Liver (tissue), 9 donors: Measurements from ENCODE around the gene TK1. TPM values are rescaled to one million over a fixed set of nuclear protein-coding genes. Genes with fewer than 3 reads are reported as not detected.

Experiments
- DNase-seq: peaks from one replicate; pipeline ENCODE4 v3.0.0-alpha.2; 2017; ENCODE audit warnings: low spot score
- H3K27ac ChIP-seq, 2 donors: one replicate each; pipeline ENCODE4 v1.7.0; 2013; ENCODE audit warnings: inconsistent platforms in 2 of 2, low read length in 2 of 2, control low read depth in 1 of 2, low read depth in 1 of 2, mild to moderate bottlenecking in 1 of 2
- H3K27me3 ChIP-seq, 4 donors: one replicate each; pipeline versions ENCODE4 v1.6.1 to v1.7.0; 2013; ENCODE audit warnings: low read length in 3 of 4, inconsistent platforms in 1 of 4, mild to moderate bottlenecking in 1 of 4, moderate library complexity in 1 of 4; ENCODE audit not compliant: control insufficient read depth in 4 of 4, insufficient read depth in 4 of 4
- H3K36me3 ChIP-seq, 4 donors: one replicate each; pipeline versions ENCODE4 v1.6.1 to v1.7.0; 2013; ENCODE audit warnings: low read length in 3 of 4, mild to moderate bottlenecking in 3 of 4, low read depth in 1 of 4, moderate library complexity in 1 of 4; ENCODE audit not compliant: control insufficient read depth in 4 of 4, insufficient read depth in 3 of 4
- H3K4me1 ChIP-seq, 4 donors: one replicate each; pipeline versions ENCODE4 v1.6.1 to v1.7.0; 2013; ENCODE audit warnings: low read length in 3 of 4, mild to moderate bottlenecking in 3 of 4, moderate library complexity in 1 of 4; ENCODE audit not compliant: control insufficient read depth in 4 of 4, insufficient read depth in 4 of 4
- H3K4me3 ChIP-seq, 3 donors: one replicate each; pipeline versions ENCODE4 v1.6.1 to v1.7.0; 2013; ENCODE audit warnings: low read length in 3 of 3, control low read depth in 1 of 3, low read depth in 1 of 3, mild to moderate bottlenecking in 1 of 3
- H3K9ac ChIP-seq, 2 donors: one replicate each; pipeline ENCODE4 v1.7.0; 2013; ENCODE audit warnings: low read length in 2 of 2, mild to moderate bottlenecking in 2 of 2, moderate library complexity in 2 of 2, control low read depth in 1 of 2, low read depth in 1 of 2
- H3K9me3 ChIP-seq, 4 donors: one replicate each; pipeline versions ENCODE4 v1.6.1 to v1.7.0; 2013; ENCODE audit warnings: low read length in 3 of 4; ENCODE audit not compliant: control insufficient read depth in 4 of 4
- FOXA1 ChIP-seq: IDR thresholded peaks from 2 replicates; pipeline ENCODE4 v1.6.1; 2016; ENCODE audit warnings: antibody characterized with exemption
- FOXA2 ChIP-seq: IDR thresholded peaks from 2 replicates; pipeline ENCODE4 v1.6.1; 2016; ENCODE audit warnings: antibody characterized with exemption
- GABPA ChIP-seq, 2 donors: IDR thresholded peaks in 1 of 2; conservative IDR thresholded peaks in 1 of 2; 2 replicates each; pipeline ENCODE4 v1.6.1; 2016; ENCODE audit warnings: antibody characterized with exemption in 2 of 2, mild to moderate bottlenecking in 1 of 2, moderate library complexity in 1 of 2
- HNF4A ChIP-seq, 2 donors: conservative IDR thresholded peaks; 2 replicates each; pipeline ENCODE4 v1.6.1; 2016; ENCODE audit warnings: antibody characterized with exemption in 2 of 2, mild to moderate bottlenecking in 2 of 2
- HNF4G ChIP-seq: IDR thresholded peaks from 2 replicates; pipeline ENCODE4 v1.6.1; 2016; ENCODE audit warnings: antibody characterized with exemption
- NR2F2 ChIP-seq: IDR thresholded peaks from 2 replicates; pipeline ENCODE4 v1.6.1; 2016; ENCODE audit warnings: antibody characterized with exemption
- RAD21 ChIP-seq, 2 donors: IDR thresholded peaks; 2 replicates each; pipeline ENCODE4 v1.6.1; 2016; ENCODE audit warnings: antibody characterized with exemption in 2 of 2, mild to moderate bottlenecking in 2 of 2
- RXRA ChIP-seq, 2 donors: IDR thresholded peaks; 2 replicates each; pipeline ENCODE4 v1.6.1; 2017 to 2018; ENCODE audit warnings: antibody characterized with exemption in 2 of 2, mild to moderate bottlenecking in 1 of 2
- SP1 ChIP-seq: IDR thresholded peaks from 2 replicates; pipeline ENCODE4 v1.6.1; 2018; ENCODE audit warnings: antibody characterized with exemption, mild to moderate bottlenecking
- TAF1 ChIP-seq: conservative IDR thresholded peaks from 2 replicates; pipeline ENCODE4 v1.6.1; 2016; ENCODE audit warnings: antibody characterized with exemption, mild to moderate bottlenecking
- WGBS: extraction: QIAGEN DNeasy Blood & Tissue Kit; methylation state at CpG from one replicate; pipeline ENCODE4 v1.1.7; 2013; 5-methylcytosine and 5-hydroxymethylcytosine counted together
- polyA plus RNA-seq, 2 donors: library from polyadenylated mRNA; stranded (reverse) in 1 of 2; unstranded in 1 of 2; fragments of 200-250 nt in 1 of 2; fragments of >200 nt in 1 of 2; fragmentation: Nextera tagmentation in 1 of 2; extraction: Ambion mirVana in 1 of 2; gene quantifications; one replicate each; pipeline versions ENCODE4 v1.2.1 to v1.2.3, GENCODE V29; 2013 to 2015
- total RNA-seq, 2 donors: library from RNA; depleted of rRNA; stranded (reverse); fragments of >200 nt; gene quantifications; one replicate each; pipeline ENCODE4 v1.2.3, GENCODE V29; 2014
- TF ChIP-seq, protein P1 (sequence below): IDR thresholded peaks from 2 replicates; pipeline ENCODE4 v1.6.1; 2016; ENCODE audit warnings: antibody characterized with exemption
- TF ChIP-seq, protein P2 (sequence below): fragments of 150-350 bp; IDR thresholded peaks from 2 replicates; pipeline ENCODE4 v1.5.1; 2017; ENCODE audit warnings: improper control_type of control experiment, low read depth, low read length; ENCODE audit not compliant: missing input control
- TF ChIP-seq, protein P3 (sequence below): IDR thresholded peaks from 2 replicates; pipeline ENCODE4 v1.6.1; 2016; ENCODE audit warnings: antibody characterized with exemption
- donor health status: healthy.
- donor health status: healthy.
- donor health status: healthy.
- donor health status: healthy.
- donor health status: healthy.

TK1 gene
- total and polyA plus RNA-seq, 4 donors: 0.84 to 97.6 (median 10.1) TPM

DNA sequence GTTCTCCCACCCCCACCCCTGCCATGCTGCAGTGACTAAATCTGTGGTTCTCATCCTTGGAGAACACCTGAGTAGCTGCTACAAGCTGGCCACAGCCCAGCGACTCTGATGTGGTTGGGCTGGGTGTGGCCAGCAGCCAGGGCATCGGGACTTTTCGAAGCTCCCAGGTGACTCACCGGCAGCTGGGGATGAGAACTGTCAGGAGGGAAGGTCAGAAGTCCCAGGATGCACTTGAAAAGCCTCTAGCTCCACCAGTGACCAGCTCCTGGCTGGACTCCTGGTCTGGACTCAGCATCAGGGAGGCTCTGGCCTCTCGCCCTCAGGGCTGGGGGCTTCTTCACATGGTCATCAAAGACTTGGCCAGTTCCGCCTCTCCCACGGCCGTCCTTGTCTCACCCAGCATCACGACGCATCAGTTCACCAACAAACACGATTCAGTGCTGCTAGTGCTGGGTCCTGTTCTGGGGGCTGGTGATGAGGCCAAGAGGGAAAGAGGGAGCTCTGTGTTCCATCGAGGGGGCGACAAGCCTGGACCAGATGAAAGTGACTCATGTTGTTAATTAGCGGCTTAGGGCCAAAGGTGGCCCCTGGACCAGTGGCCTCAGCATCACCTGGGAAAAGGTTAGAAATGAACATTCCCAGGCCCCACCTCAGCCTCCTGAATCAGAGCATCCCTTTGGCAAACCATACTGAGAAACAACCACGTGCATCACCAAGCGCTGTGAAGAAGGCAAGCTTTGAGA lies 44.6 kb downstream of the TK1 start:
- H3K4me1 ChIP-seq: peaks cover 6 to 22% (median 15%) of the 10 kb centered on the region in 4 donors

DNA sequence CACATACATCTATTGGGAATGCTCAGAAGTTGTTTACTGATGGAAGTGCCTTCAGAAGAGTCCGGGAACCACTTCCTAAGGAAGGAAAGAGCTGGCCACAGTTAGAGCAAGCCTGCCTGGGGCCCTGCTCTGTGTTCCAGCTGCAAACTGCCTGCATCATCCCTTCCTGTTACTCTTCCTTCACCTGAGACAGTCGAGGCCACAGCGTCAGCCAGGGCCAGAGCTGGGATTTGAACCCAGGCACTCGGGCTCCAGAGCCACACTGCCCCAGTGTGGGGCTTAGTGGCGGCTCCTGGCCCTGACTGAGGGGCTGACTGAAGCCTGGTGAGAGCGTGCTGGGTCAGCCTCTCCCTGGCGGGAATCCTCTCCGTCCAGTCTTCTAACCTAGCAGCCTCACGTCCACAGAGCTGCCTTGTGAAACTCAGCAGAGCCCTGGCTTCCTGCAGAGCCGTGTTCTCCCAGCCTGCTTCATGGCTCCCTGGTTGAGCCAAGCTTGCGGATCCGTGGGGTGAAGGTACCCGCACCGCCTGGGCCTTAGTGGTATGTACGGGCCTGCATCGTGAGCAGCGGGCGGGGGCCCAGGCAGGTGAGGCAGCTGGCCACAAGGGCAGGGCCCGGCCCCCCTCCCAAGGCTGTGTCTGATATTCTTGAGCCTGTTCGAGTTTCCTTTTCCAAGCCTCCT lies 45.3 kb downstream of the TK1 start:
- no peaks in the 10 kb centered on the region for H3K9me3 ChIP-seq
- peak; percentile 33 for DNase-seq
- no peak overlapping the region for H3K4me3 ChIP-seq
- WGBS: 80% methylated on average over 20 of the region's 20 CpGs
- no peaks in the 10 kb centered on the region for H3K27me3 ChIP-seq
- H3K9ac ChIP-seq: no peak overlapping the region
- no peaks in the 10 kb centered on the region for H3K36me3 ChIP-seq
- peaks cover 6 to 22% (median 15%) of the 10 kb centered on the region in 4 donors for H3K4me1 ChIP-seq
- no peak for TF ChIP-seq SP1
- no peak for TF ChIP-seq HNF4G
- H3K27ac ChIP-seq: no peak overlapping the region

More for the DNA sequence above, 44.6 kb downstream of the TK1 start:
- H3K9ac ChIP-seq: no peak overlapping the region
- no peaks in the 10 kb centered on the region for H3K9me3 ChIP-seq
- no peaks in the 10 kb centered on the region for H3K36me3 ChIP-seq
- H3K27me3 ChIP-seq: no peaks in the 10 kb centered on the region
- H3K27ac ChIP-seq: no peak overlapping the region
- TF ChIP-seq HNF4G (no peak), FOXA2 (no peak), RXRA (IDR thresholded peaks at IDR 0.05) (no peak), NR2F2 (no peak), FOXA1 (no peak), RAD21 (IDR thresholded peaks at IDR 0.05) (no peak), TAF1 (no peak), HNF4A (conservative IDR thresholded peaks at IDR 0.05) (no peak), GABPA (IDR thresholded peaks at IDR 0.05 in 1 of 2, conservative IDR thresholded peaks at IDR 0.05 in 1 of 2) (no peak)
- TF ChIP-seq, protein P1, sequence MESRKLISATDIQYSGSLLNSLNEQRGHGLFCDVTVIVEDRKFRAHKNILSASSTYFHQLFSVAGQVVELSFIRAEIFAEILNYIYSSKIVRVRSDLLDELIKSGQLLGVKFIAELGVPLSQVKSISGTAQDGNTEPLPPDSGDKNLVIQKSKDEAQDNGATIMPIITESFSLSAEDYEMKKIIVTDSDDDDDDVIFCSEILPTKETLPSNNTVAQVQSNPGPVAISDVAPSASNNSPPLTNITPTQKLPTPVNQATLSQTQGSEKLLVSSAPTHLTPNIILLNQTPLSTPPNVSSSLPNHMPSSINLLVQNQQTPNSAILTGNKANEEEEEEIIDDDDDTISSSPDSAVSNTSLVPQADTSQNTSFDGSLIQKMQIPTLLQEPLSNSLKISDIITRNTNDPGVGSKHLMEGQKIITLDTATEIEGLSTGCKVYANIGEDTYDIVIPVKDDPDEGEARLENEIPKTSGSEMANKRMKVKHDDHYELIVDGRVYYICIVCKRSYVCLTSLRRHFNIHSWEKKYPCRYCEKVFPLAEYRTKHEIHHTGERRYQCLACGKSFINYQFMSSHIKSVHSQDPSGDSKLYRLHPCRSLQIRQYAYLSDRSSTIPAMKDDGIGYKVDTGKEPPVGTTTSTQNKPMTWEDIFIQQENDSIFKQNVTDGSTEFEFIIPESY: no peak
- TF ChIP-seq, protein P2, sequence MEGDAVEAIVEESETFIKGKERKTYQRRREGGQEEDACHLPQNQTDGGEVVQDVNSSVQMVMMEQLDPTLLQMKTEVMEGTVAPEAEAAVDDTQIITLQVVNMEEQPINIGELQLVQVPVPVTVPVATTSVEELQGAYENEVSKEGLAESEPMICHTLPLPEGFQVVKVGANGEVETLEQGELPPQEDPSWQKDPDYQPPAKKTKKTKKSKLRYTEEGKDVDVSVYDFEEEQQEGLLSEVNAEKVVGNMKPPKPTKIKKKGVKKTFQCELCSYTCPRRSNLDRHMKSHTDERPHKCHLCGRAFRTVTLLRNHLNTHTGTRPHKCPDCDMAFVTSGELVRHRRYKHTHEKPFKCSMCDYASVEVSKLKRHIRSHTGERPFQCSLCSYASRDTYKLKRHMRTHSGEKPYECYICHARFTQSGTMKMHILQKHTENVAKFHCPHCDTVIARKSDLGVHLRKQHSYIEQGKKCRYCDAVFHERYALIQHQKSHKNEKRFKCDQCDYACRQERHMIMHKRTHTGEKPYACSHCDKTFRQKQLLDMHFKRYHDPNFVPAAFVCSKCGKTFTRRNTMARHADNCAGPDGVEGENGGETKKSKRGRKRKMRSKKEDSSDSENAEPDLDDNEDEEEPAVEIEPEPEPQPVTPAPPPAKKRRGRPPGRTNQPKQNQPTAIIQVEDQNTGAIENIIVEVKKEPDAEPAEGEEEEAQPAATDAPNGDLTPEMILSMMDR: no peak
- TF ChIP-seq, protein P3, sequence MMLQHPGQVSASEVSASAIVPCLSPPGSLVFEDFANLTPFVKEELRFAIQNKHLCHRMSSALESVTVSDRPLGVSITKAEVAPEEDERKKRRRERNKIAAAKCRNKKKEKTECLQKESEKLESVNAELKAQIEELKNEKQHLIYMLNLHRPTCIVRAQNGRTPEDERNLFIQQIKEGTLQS: no peak
- peak; percentile 35 for DNase-seq
- no peak overlapping the region for H3K4me3 ChIP-seq
- 78% methylated on average over 16 of the region's 16 CpGs for WGBS
